GM21515 (cell line): ENCODE measurements around the gene NAGLU.
"Not testable (repeated sequence)": the region's sequence is repeated elsewhere in the genome, so short reads cannot be mapped to it uniquely, and the experiment has no call there.

Source experiments
- ATAC-seq: cut with Tn5 transposase; IDR thresholded peaks from one replicate; pipeline ENCODE4 v1.9.1; 2021; ENCODE audit not compliant: unreplicated experiment

Gene NAGLU

GRCh38 chr17:42543190-42544079, 7.4 kb downstream of the NAGLU start:
- ATAC-seq: no peak

- no peak for ATAC-seq
Observed at GRCh38 chr17:42544874-42545283, 8.8 kb downstream of the NAGLU start.

GRCh38 chr17:42545755-42546505, 9.9 kb downstream of the NAGLU start:
- ATAC-seq: not testable (repeated sequence)

- no peak for ATAC-seq
Observed at GRCh38 chr17:42547001-42547461, 11.0 kb downstream of the NAGLU start.

- ATAC-seq: no peak
Observed at GRCh38 chr17:42547698-42548069, 11.6 kb downstream of the NAGLU start.

GRCh38 chr17:42548070-42548837, 12.2 kb downstream of the NAGLU start:
- peak; percentile 51 for ATAC-seq

GRCh38 chr17:42548993-42549755, 13.1 kb downstream of the NAGLU start:
- no peak for ATAC-seq

GRCh38 chr17:42552736-42553135, 16.7 kb downstream of the NAGLU start, which contains the start of gene HSD17B1:
TSS of gene HSD17B1 (plus strand) at chr17:42552923. CDS start at chr17:42552934, 11 bp downstream.
- ATAC-seq: not testable (repeated sequence)

GRCh38 chr17:42553161-42553818, 17.2 kb downstream of the NAGLU start:
- ATAC-seq: no peak

- ATAC-seq: no peak
Observed at GRCh38 chr17:42553866-42554249, 17.8 kb downstream of the NAGLU start.

- peak; percentile 64 for ATAC-seq
Observed at GRCh38 chr17:42554250-42555121, 18.4 kb downstream of the NAGLU start.

- ATAC-seq: no peak
Observed at GRCh38 chr17:42555122-42555622, 19.1 kb downstream of the NAGLU start.

- not testable (repeated sequence) for ATAC-seq
Observed at GRCh38 chr17:42555961-42556617, 20.0 kb downstream of the NAGLU start.

GRCh38 chr17:42559075-42559474, 23.0 kb downstream of the NAGLU start:
- ATAC-seq: no peak

GRCh38 chr17:42560246-42560645, 24.2 kb downstream of the NAGLU start:
- ATAC-seq: no peak

- no peak for ATAC-seq
Observed at GRCh38 chr17:42561897-42562387, 25.9 kb downstream of the NAGLU start, which contains the start of gene COASY. TSS of gene COASY (plus strand) at chr17:42562148. CDS start at chr17:42562623, 475 bp downstream.

GRCh38 chr17:42562388-42563142, 26.5 kb downstream of the NAGLU start:
- no peak for ATAC-seq
